Effector memory CD4-positive, alpha-beta T cell (primary cell): ENCODE measurements around the gene FAAH.
"Not testable (repeated sequence)": the region's sequence is repeated elsewhere in the genome, so short reads cannot be mapped to it uniquely, and the experiment has no call there.

ENCODE experiments used
- DNase-seq, 3 donors: peaks; one replicate each; pipeline ENCODE4 v3.0.0-alpha.2; 2020
- H3K27ac ChIP-seq: 2 replicates; pipeline ENCODE4 v1.7.0; 2013; ENCODE audit warnings: mild to moderate bottlenecking, low read length, moderate library complexity; ENCODE audit not compliant: insufficient read depth, poor library complexity, severe bottlenecking
- H3K27me3 ChIP-seq: replicated peaks from 2 replicates; pipeline ENCODE4 v1.7.0; 2013; ENCODE audit warnings: mild to moderate bottlenecking, low read length; ENCODE audit not compliant: insufficient read depth, control insufficient read depth, poor library complexity, severe bottlenecking
- H3K36me3 ChIP-seq: 2 replicates; pipeline ENCODE4 v1.7.0; 2013; ENCODE audit warnings: mild to moderate bottlenecking, low read length, moderate library complexity; ENCODE audit not compliant: control insufficient read depth, insufficient read depth
- H3K4me1 ChIP-seq: 2 replicates; pipeline ENCODE4 v1.7.0; 2013; ENCODE audit warnings: low read length, mild to moderate bottlenecking; ENCODE audit not compliant: control insufficient read depth, insufficient read depth, poor library complexity, severe bottlenecking
- H3K4me3 ChIP-seq: 2 replicates; pipeline ENCODE4 v1.7.0; 2013; ENCODE audit warnings: low read length, low read depth, mild to moderate bottlenecking; ENCODE audit not compliant: insufficient read depth, poor library complexity, severe bottlenecking
- H3K9me3 ChIP-seq: 2 replicates; pipeline ENCODE4 v1.7.0; 2013; ENCODE audit warnings: mild to moderate bottlenecking, low read length, moderate library complexity; ENCODE audit not compliant: control insufficient read depth
- total RNA-seq, 3 donors: gene quantifications; one replicate each; lab custom pipeline; 2026; lab: John Stamatoyannopoulos, UW

FAAH gene
- 4.7 to 7.7 (median 5.9) reads per million in 3 donors for total RNA-seq

DNA sequence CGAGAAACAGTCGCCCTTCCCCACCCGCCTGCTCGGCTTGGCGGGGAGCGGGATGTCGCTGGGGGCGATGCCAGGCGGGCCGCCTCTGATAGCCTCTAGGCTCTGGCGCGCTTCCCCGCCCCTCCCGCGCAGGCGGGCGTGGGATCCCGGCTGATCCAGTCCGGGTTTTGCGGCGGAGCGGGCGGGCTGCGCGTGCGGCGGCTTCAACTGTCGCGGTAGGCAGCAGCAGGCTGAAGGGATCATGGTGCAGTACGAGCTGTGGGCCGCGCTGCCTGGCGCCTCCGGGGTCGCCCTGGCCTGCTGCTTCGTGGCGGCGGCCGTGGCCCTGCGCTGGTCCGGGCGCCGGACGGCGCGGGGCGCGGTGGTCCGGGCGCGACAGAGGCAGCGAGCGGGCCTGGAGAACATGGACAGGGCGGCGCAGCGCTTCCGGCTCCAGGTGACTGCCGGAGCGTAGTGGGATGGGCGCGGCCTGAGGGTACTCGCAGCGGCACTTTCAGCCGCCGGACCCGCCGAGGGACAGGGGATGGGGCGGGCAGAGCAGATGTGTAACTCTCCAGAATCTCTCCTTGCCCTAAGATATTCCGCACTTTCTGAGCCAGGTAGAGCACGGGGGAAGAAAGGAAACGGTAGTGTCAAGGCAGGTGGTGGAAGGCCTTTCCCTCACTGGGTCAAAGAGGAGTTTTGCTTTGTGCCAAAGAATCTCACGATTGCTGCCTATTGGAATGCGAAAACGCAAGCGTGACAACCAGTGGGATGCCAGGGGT is at the start of gene FAAH:
Gene FAAH (plus strand): TSS at position 210 of the 764 bp plus-strand sequence. CDS start 32 bp downstream, at position 242.
- H3K4me3 ChIP-seq, result peak within 1 kb of the TSS; percentile 37
- no peak within 1 kb of the TSS for H3K27ac ChIP-seq
- peaks cover 4% of the 10 kb centered on the region for H3K9me3 ChIP-seq
- no peaks in the 10 kb centered on the region for H3K27me3 ChIP-seq
- no peaks in the 10 kb centered on the region for H3K4me1 ChIP-seq
- no peaks in the 10 kb centered on the region for H3K36me3 ChIP-seq
- no peak for DNase-seq

DNA sequence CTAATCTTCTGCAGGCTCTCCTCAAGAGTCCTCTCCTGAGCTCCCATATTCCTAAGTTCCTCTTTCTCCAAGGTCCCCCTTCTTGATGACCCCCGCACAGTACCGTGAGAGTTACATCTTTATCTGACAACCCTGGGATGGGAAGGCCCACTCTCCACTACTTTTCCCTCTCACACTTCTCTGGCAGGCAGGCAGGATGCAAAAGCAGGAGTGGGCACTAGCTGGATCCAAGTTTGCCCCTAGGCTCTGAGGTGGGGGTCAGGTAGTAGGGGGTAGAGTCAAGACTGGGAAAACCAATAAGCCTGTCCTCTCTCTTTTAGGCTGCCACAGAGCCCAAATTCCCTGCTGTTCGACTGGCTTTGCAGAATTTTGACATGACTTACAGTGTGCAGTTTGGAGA is 49.6 kb upstream of the FAAH start:
- Histone ChIP-seq H3K4me1 (peaks cover 9% of the 10 kb centered on the region), H3K27me3 (no peaks in the 10 kb centered on the region), H3K27ac (no peak overlapping the region), H3K36me3 (peaks cover 30% of the 10 kb centered on the region), H3K9me3 (no peaks in the 10 kb centered on the region), H3K4me3 (no peak overlapping the region)
- DNase-seq, result no peak

DNA sequence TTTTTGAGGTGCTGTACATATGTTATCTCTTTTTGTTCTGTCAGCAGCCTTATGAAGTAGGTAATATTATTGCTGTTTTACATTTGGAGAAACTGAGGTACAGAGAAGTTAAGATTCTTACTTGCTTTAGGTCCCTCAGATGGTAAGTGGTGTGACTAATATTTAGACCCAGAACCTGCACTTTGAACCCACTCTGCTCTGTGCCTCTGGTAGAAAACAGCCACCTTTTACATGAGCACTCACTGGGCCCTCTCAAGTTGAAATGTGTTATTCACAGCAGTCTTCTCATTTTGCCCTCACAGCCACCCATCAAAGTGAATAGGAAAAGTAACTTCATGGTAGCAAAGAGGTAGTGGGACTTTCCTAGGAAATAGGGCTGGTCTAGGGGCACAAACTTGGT is 48.8 kb upstream of the FAAH start:
- peaks cover 37% of the 10 kb centered on the region for H3K36me3 ChIP-seq
- DNase-seq, result no peak
- H3K27ac ChIP-seq, result no peak overlapping the region

DNA sequence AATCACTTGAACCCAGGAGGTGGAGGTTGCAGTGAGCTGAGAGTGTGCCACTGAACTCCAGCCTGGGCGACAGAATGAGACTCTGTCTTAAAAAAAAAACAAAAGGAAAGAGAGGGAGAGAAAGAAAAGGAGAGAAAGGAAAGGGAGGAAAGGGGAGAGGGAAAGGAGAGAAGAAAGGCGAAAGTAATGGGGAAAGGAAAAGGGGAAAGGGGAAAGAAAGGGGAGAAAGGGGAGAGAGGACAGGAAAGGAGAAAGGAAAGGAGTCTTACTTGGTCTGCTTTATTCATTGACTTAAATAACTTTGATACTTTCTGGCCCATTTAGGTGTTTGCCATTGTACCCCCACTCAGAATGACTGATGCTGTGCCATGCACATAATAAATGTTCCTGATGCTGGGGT is 41.8 kb upstream of the FAAH start:
- no peaks in the 10 kb centered on the region for H3K4me1 ChIP-seq
- no peak for DNase-seq
- H3K36me3 ChIP-seq, result peaks cover 47% of the 10 kb centered on the region
- H3K27me3 ChIP-seq, result no peaks in the 10 kb centered on the region
- H3K27ac ChIP-seq, result no peak overlapping the region
- no peaks in the 10 kb centered on the region for H3K9me3 ChIP-seq
- no peak overlapping the region for H3K4me3 ChIP-seq

More for the DNA sequence above, 48.8 kb upstream of the FAAH start:
- Histone ChIP-seq H3K4me1 (peaks cover 9% of the 10 kb centered on the region), H3K9me3 (no peaks in the 10 kb centered on the region), H3K27me3 (no peaks in the 10 kb centered on the region), H3K4me3 (no peak overlapping the region)

DNA sequence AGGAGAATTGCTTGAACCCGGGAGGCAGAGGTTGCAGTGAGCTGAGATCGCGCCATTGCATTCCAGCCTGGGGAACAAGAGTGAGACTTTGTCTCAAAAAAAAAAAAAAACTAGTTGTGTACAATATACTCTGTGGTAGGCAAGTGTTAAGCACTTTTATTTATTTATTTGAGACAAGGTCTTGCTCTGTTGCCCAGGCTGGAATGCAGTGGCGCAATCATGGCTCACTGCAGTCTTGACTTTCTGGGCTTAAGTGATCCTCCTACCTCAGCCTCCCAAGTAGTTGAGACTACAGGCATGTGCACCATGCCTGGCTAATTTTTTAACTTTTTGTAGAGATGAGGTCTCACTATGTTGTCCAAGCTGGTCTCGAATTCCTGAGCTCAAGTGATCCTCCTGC is 38.2 kb upstream of the FAAH start:
- H3K27ac ChIP-seq, result not testable (repeated sequence)

DNA sequence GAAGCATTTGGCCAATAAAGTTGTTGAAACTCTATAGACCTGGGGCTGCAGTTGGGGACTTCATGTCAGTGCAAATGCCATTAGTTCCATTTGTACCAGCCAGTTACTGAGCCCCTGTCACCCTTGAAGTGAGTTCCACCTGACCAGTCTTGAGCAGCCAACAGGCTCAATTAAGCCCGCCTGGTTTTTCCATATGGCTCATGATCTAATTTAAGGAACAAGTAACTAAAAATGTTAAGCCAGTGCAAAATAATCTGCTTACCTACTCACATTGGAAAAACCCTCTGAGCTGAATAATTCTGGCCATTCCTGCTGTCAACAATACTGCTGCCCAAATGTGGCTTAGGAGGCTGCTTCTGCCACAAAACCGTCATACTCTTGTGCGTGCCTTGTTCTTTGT is 32.0 kb upstream of the FAAH start:
- Histone ChIP-seq H3K4me1 (no peaks in the 10 kb centered on the region), H3K36me3 (peaks cover 42% of the 10 kb centered on the region), H3K27me3 (no peaks in the 10 kb centered on the region), H3K9me3 (no peaks in the 10 kb centered on the region), H3K4me3 (no peak overlapping the region), H3K27ac (no peak overlapping the region)
- DNase-seq, result no peak

More for the DNA sequence above, 38.2 kb upstream of the FAAH start:
- not testable (repeated sequence) for DNase-seq, H3K27me3 ChIP-seq, H3K4me3 ChIP-seq, H3K4me1 ChIP-seq, H3K9me3 ChIP-seq
- peaks cover 40% of the 10 kb centered on the region for H3K36me3 ChIP-seq

DNA sequence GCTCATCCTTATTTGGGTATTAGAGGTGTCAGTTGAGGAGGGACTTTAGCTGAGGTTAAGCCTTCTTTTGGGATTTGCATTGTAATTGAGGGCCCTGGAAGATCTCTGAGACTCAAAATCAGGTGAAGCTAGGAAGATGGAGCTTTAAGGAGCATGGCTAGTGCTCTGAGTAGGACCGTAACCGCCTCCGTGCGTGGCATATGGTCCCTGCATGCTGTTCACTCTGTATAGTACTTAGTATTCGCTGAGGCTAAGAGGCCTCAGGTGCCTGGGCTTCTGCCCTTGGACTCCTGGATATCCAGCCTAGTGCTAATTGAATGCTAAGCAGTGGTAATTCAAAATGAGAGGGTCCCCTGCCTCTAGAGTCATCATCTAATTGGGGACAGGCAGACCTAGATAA is 31.0 kb upstream of the FAAH start:
- no peak overlapping the region for H3K27ac ChIP-seq
- DNase-seq, result no peak
- peaks cover 38% of the 10 kb centered on the region for H3K36me3 ChIP-seq
- no peaks in the 10 kb centered on the region for H3K4me1 ChIP-seq
- no peaks in the 10 kb centered on the region for H3K9me3 ChIP-seq
- H3K4me3 ChIP-seq, result no peak overlapping the region
- H3K27me3 ChIP-seq, result no peaks in the 10 kb centered on the region

DNA sequence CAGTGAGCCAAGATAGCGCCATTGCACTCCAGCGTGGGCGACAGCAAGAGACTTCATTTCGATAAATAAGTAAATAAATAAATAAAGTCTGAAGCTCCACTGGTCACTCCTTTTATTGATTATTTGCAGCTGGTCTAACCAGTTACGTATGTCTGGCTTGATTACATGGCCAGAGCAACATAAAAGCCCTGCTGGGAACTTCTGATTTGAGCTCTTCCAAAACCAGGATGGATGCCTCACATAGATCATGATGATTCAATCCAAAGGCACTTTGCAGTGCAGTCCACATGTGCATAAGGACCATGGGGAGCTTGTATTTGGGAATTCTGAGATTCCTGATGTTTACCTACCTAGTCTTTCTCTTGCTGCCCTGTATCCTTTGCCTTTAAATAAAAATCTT is 29.5 kb upstream of the FAAH start:
- Histone ChIP-seq H3K27ac (no peak overlapping the region), H3K36me3 (peaks cover 38% of the 10 kb centered on the region), H3K27me3 (no peaks in the 10 kb centered on the region), H3K9me3 (no peaks in the 10 kb centered on the region), H3K4me1 (no peaks in the 10 kb centered on the region), H3K4me3 (no peak overlapping the region)
- no peak for DNase-seq

DNA sequence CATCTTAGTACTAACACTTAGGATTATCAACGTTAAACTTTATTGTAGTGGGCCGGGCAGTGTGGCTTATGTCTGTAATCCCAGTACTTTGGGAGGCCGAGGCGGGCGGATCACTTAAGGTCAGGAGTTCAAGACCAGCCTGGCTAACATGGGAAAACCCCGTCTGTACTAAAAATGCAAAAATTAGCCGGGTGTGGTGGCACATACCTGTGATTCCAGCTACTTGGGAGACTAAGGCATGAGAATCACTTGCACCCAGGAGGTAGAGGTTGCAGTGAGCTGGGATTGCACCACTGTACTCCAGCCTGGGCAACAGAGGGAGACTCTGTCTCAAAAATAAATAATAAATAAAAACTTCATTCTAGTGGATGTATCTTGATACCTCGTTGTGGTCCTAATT is 28.3 kb upstream of the FAAH start:
- peaks cover 32% of the 10 kb centered on the region for H3K36me3 ChIP-seq
- H3K4me1 ChIP-seq, H3K9me3 ChIP-seq, DNase-seq, H3K27me3 ChIP-seq, H3K4me3 ChIP-seq, H3K27ac ChIP-seq: not testable (repeated sequence)

DNA sequence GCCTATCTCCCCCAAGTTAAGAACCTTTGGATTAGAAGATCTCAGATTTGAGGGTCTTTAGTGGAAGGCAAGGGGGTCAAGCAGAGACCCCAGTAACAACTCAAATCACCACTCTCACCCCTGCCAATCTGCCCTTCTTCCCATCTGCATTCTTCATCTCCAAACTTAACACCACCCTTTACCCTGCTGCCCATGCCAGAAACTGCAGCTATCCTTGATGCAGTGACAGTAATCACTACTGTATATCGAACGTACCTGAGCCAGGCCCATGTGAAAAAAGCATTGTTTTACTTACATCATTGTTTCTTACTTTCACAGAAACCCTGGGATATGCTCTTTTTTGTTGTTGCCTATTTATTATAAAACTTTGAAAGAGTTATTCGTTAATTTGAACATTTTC is 27.0 kb upstream of the FAAH start:
- H3K9me3 ChIP-seq, result no peaks in the 10 kb centered on the region
- H3K4me3 ChIP-seq, result no peak overlapping the region
- no peaks in the 10 kb centered on the region for H3K27me3 ChIP-seq
- no peaks in the 10 kb centered on the region for H3K4me1 ChIP-seq
- H3K36me3 ChIP-seq, result peaks cover 19% of the 10 kb centered on the region
- no peak overlapping the region for H3K27ac ChIP-seq
- no peak for DNase-seq
